DMS53 treated with DMSO at 0.1 percent for 48 hours (cell line): ENCODE data around the gene TPST2.
"Not testable (repeated sequence)": the region's sequence is repeated elsewhere in the genome, so short reads cannot be mapped to it uniquely, and the experiment has no call there.

Experiments
- DNase-seq: peaks from one replicate; lab custom pipeline; 2025; ENCODE audit not compliant: unreplicated experiment; lab: John Stamatoyannopoulos, UW

The TPST2 gene

DNA sequence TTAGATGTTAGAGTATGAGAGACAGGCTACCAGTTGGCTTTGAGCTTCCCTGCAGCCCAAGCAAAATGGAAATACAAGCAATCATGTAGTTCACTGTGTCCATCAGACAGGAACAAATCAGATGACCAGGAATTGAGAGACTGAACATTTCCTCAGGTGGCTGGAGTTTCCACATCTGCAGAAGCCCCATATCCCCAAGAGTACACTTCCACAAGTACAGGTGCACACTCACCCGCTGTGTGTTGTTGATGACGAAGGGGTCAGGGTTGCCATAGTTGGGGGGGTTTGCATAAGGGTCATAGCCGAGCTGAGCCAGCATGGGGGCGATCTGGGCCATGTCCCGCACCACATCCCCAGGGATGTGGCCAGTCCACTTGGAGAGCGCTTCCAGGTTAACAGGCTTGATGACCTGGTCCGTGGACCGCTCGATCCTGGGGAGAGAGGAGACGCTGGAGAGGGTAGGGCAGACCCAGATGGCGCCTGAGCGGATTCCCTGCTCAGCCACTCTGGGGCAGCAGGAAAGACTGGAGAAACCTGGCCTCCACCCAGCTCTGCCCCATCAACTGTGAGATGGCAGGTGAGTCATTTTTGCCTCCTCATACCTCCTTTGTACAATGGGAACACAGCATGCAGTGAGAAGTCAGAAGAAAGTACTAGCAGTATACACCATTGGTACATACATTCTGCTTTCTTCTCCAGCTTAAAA is 53.7 kb downstream of the TPST2 start:
- no peak for DNase-seq

GRCh38 chr22:26535603-26535908 is 54.4 kb downstream of the TPST2 start:
- no peak for DNase-seq

DNA sequence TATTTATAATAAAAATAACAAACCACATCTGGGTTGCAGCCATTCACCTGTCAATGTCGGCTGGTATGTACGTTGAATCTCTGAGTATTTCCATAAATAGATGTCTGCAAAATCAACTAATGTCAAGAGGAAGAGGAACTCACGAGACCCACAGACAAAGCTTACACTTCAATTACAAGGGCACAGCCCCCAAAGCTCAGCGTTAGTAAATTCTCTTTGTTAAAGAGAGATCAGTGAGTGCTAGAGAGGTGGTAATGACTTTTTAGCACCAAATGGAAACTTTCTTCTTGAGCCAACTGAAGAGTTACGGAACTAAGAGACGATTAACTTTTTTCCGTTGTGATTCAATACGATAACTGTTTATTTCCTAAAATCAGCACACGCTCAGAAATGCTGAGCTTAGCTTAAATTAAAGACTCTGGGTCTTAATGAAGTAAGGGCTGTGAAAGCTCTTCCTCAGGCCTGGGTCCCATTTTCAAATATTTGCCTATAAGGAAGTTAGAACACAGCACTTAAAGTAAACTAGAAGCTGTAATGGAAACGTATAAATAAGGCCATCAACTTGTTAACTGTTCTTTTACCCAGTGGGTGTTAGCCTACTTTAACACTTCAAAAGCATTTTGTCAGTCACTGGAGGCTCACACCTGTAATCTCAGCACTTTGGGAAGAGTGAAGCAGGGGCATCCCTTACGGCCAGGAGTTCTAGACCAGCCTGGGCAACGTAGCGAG is 54.9 kb downstream of the TPST2 start:
- DNase-seq: no peak

GRCh38 chr22:26534171-26534855 is 55.6 kb downstream of the TPST2 start:
- DNase-seq: no peak

GRCh38 chr22:26529345-26529744 is 60.6 kb downstream of the TPST2 start:
- no peak for DNase-seq

- not testable (repeated sequence) for DNase-seq
Observed at GRCh38 chr22:26528518-26528917, 61.4 kb downstream of the TPST2 start.

GRCh38 chr22:26527574-26528465 is 62.1 kb downstream of the TPST2 start:
- DNase-seq: no peak

DNA sequence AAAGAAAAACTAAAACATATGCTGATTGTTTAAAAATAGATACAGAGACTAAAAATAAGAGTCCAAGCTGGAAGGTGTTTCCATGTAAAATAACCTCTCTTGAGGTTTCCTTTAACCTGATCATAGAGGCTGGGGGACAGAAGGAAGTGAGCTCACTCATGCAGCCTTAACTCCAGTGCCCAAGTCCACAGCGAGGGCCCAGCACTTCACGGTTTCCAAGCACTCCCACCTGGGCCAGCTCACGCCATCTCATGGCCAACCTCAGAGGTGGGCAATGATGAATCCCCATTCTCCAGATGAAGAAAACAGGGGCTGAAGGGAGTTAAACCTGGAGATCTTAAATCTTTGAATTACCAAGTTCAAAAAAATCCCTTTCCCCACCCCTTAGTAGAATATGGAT is 62.8 kb downstream of the TPST2 start:
- DNase-seq: no peak

GRCh38 chr22:26525946-26526564 is 63.9 kb downstream of the TPST2 start:
- no peak for DNase-seq

DNA sequence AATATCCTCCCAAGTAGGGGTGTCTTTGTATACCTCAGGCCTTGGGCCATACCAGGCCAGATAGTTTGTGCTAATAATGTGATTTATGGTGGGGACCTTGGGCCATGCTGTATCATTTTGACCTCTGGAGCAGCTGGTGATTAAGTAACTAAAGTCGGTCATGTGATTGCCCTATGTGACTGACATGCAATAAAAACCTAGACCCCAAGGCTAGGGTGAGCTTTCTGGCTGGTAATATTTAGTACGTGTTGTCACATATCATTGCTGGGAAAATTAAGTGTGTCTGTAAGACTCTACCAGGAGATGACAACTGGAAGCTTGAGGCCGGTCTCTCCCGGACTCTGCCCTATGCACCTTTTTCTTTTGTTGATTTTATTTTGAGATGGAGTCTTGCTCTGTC is 65.1 kb downstream of the TPST2 start:
- no peak for DNase-seq

- no peak for DNase-seq
Observed at GRCh38 chr22:26522592-26522991, 67.3 kb downstream of the TPST2 start.

- no peak for DNase-seq
Observed at GRCh38 chr22:26522012-26522411, 67.9 kb downstream of the TPST2 start.

GRCh38 chr22:26517429-26517828 is 72.5 kb downstream of the TPST2 start:
- no peak for DNase-seq

- no peak for DNase-seq
Observed at GRCh38 chr22:26516503-26516902, 73.4 kb downstream of the TPST2 start.

- no peak for DNase-seq
Observed at GRCh38 chr22:26515931-26516330, 74.0 kb downstream of the TPST2 start.

DNA sequence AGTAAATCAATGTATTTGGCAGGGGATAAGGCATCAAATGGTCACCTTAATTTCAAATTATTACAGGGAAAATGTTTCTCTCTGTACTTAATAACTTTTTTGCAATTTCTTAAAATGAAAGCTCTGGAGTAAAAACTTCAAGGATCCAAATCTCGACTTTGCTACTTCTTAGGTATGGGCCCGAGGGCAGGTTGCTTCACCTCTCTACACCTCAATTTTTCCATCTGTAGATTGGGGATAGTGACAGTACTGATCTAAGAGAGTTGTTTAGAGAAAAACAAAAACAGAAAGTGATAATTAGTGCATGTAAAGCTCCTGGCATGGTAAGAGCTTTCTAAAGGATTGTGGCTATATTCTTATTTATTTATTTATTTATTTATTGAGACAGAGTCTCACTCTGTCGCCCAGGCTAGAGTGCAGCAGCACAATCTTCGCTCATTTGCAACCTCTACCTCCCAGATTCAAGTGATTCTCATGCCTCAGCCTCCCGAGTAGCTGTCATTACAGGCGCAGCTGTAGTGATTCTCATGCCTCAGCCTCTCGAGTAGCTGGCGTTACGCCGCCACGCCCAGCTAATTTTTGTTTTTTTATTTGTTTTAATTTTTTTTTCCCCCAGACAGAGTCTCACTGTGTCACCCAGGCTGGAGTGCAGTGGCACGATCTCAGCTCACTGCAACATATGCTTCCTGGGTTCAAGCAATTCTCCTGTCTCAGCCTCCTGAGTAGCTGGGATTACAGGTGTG is 75.3 kb downstream of the TPST2 start:
- DNase-seq: no peak

- no peak for DNase-seq
Observed at GRCh38 chr22:26513838-26514237, 76.1 kb downstream of the TPST2 start.

GRCh38 chr22:26512149-26512793 is 77.7 kb downstream of the TPST2 start, which contains the start of gene TFIP11:
Gene TFIP11 (minus strand): TSS chr22:26512473. CDS start chr22:26510272, 2,201 bp downstream.
- DNase-seq: peak; percentile 4

DNA sequence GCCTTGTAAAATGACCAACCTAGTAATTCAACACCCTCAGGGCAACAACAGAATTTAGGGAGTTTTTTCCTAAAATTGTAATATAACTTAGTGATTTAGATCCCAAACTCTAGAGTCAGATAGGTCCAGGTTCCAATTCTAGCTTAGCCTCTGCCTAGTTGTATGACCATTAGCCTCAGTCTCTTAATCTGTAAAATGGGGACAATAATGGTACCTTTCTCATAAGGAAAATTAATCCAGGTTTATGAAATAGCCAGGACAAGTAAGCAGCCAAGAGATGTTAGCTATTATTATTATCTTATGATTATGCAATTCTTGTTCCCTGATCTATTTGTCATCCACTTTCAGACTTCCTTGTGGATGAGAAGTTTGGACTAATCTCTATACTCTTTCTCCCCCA is 81.8 kb downstream of the TPST2 start:
- DNase-seq: no peak

- DNase-seq: no peak
Observed at GRCh38 chr22:26503758-26504157, 86.2 kb downstream of the TPST2 start.
